ENCODE results near the gene NCAM2. TPM values are rescaled to one million over a fixed set of nuclear protein-coding genes. Genes with fewer than 3 reads are reported as not detected.

Gene NCAM2
- total RNA-seq, 4 donors from 2014 or later, result 4.2 to 7.5 (median 4.9) TPM

GRCh38 chr21:21064353-21064752, 66.1 kb downstream of the NCAM2 start:
- intact Hi-C loops (cut with DNase I), result no loop called here
- Histone ChIP-seq H3K9me3 (no peaks in the 10 kb centered on the region), H3K4me1 (no peaks in the 10 kb centered on the region), H3K27me3 (no peaks in the 10 kb centered on the region), H3K4me3 (no peak overlapping the region), H3K36me3 (no peaks in the 10 kb centered on the region), H3K27ac (replicated peaks in 1 of 4) (no peak overlapping the region)
- WGBS, result 82% methylated on average over 1 of the region's 1 CpG
- no peak for DNase-seq (ENCODE audit: extremely low spot score)
- TF ChIP-seq CTCF (IDR thresholded peaks at IDR 0.05) (no peak), EP300 (IDR thresholded peaks at IDR 0.05) (no peak), POLR2A (IDR thresholded peaks at IDR 0.05; ENCODE audit: low read depth) (no peak), POLR2AphosphoS5 (IDR thresholded peaks at IDR 0.05) (no peak)

- TF ChIP-seq EP300 (IDR thresholded peaks at IDR 0.05) (no peak), POLR2AphosphoS5 (IDR thresholded peaks at IDR 0.05) (no peak), POLR2A (IDR thresholded peaks at IDR 0.05; ENCODE audit: low read depth) (no peak), CTCF (IDR thresholded peaks at IDR 0.05) (no peak)
- Histone ChIP-seq H3K9me3 (no peaks in the 10 kb centered on the region), H3K27me3 (no peaks in the 10 kb centered on the region), H3K4me1 (no peaks in the 10 kb centered on the region), H3K27ac (replicated peaks in 1 of 4) (no peak overlapping the region), H3K36me3 (no peaks in the 10 kb centered on the region), H3K4me3 (no peak overlapping the region)
- intact Hi-C loops (cut with DNase I), result no loop called here
- DNase-seq (ENCODE audit: extremely low spot score), result no peak
Measured at GRCh38 chr21:21067375-21067774, 69.2 kb downstream of the NCAM2 start.

GRCh38 chr21:21074305-21074704, 76.1 kb downstream of the NCAM2 start:
- H3K4me1 ChIP-seq, result no peaks in the 10 kb centered on the region
- 92% methylated on average over 3 of the region's 3 CpGs for WGBS
- H3K4me3 ChIP-seq, result no peak overlapping the region
- intact Hi-C loops (cut with DNase I), result no loop called here
- no peaks in the 10 kb centered on the region for H3K9me3 ChIP-seq
- no peak for DNase-seq (ENCODE audit: extremely low spot score)
- no peaks in the 10 kb centered on the region for H3K27me3 ChIP-seq
- TF ChIP-seq POLR2AphosphoS5 (IDR thresholded peaks at IDR 0.05), result no peak
- no peak for TF ChIP-seq CTCF (IDR thresholded peaks at IDR 0.05)
- TF ChIP-seq EP300 (IDR thresholded peaks at IDR 0.05), result no peak
- TF ChIP-seq POLR2A (IDR thresholded peaks at IDR 0.05; ENCODE audit: low read depth), result no peak
- H3K36me3 ChIP-seq, result no peaks in the 10 kb centered on the region
- H3K27ac ChIP-seq (replicated peaks in 1 of 4), result no peak overlapping the region

- H3K9me3 ChIP-seq, result no peaks in the 10 kb centered on the region
- TF ChIP-seq POLR2A (IDR thresholded peaks at IDR 0.05; ENCODE audit: low read depth) (no peak), CTCF (IDR thresholded peaks at IDR 0.05) (no peak), EP300 (IDR thresholded peaks at IDR 0.05) (no peak), POLR2AphosphoS5 (IDR thresholded peaks at IDR 0.05) (no peak)
- H3K27ac ChIP-seq (replicated peaks in 1 of 4), result no peak overlapping the region
- DNase-seq (ENCODE audit: extremely low spot score), result no peak
- H3K27me3 ChIP-seq, result no peaks in the 10 kb centered on the region
- no peaks in the 10 kb centered on the region for H3K36me3 ChIP-seq
- WGBS, result 95% methylated on average over 2 of the region's 2 CpGs
- H3K4me1 ChIP-seq, result no peaks in the 10 kb centered on the region
- intact Hi-C loops (cut with DNase I), result no loop called here
- no peak overlapping the region for H3K4me3 ChIP-seq
Measured at GRCh38 chr21:21076051-21076450, 77.8 kb downstream of the NCAM2 start.

GRCh38 chr21:21076491-21076890, 78.3 kb downstream of the NCAM2 start:
- no peaks in the 10 kb centered on the region for H3K4me1 ChIP-seq
- no peaks in the 10 kb centered on the region for H3K36me3 ChIP-seq
- DNase-seq (ENCODE audit: extremely low spot score), result no peak
- WGBS, result 60% methylated on average over 4 of the region's 4 CpGs
- TF ChIP-seq CTCF (IDR thresholded peaks at IDR 0.05) (no peak), POLR2A (IDR thresholded peaks at IDR 0.05; ENCODE audit: low read depth) (no peak), POLR2AphosphoS5 (IDR thresholded peaks at IDR 0.05) (no peak), EP300 (IDR thresholded peaks at IDR 0.05) (no peak)
- intact Hi-C loops (cut with DNase I), result no loop called here
- H3K27me3 ChIP-seq, result no peaks in the 10 kb centered on the region
- no peak overlapping the region for H3K27ac ChIP-seq (replicated peaks in 1 of 4)
- no peaks in the 10 kb centered on the region for H3K9me3 ChIP-seq
- no peak overlapping the region for H3K4me3 ChIP-seq

All from esophagus muscularis mucosa (tissue), 4 donors.